ENCODE data around the gene LMBRD1.

LMBRD1 gene

GRCh38 chr6:69630767-69631166, 166.0 kb downstream of the LMBRD1 start:
- no peak for DNase-seq (ENCODE audit: low read depth)

- DNase-seq (ENCODE audit: low read depth) = no peak
These were observed 169.2 kb downstream of the LMBRD1 start for GRCh38 chr6:69627625-69628024.

- DNase-seq (ENCODE audit: low read depth) = no peak
These were observed 171.9 kb downstream of the LMBRD1 start for GRCh38 chr6:69624944-69625343.
